DOHH2 (cell line): ENCODE measurements around the gene TBCC.

Experiments used
- H3F3A ChIP-seq: fragments of 200-600 bp; sonication (generic), shearing (Covaris generic); 2 replicates; pipeline ENCODE4 v1.6.0; 2016; ENCODE audit warnings: antibody characterized with exemption, mild to moderate bottlenecking; ENCODE audit not compliant: control insufficient read depth, insufficient read depth
- H3K27ac ChIP-seq: fragments of 200-600 bp; sonication (generic); 2 replicates; pipeline ENCODE4 v1.5.1; 2014; ENCODE audit warnings: low read depth, mild to moderate bottlenecking, low read length, moderate library complexity
- H3K27me3 ChIP-seq: fragments of 200-600 bp; sonication (generic); 2 replicates; pipeline ENCODE4 v1.6.1; 2014; ENCODE audit warnings: mild to moderate bottlenecking, low read length, mixed read lengths; ENCODE audit not compliant: control insufficient read depth
- H3K36me3 ChIP-seq: fragments of 200-600 bp; sonication (generic); 2 replicates; pipeline ENCODE4 v1.6.1; 2014; ENCODE audit warnings: mild to moderate bottlenecking, low read length, moderate library complexity, mixed read lengths; ENCODE audit not compliant: control insufficient read depth
- H3K4me1 ChIP-seq: fragments of 200-600 bp; sonication (generic); 2 replicates; pipeline ENCODE4 v1.6.1; 2014; ENCODE audit warnings: mild to moderate bottlenecking, low read length, mixed read lengths; ENCODE audit not compliant: control insufficient read depth
- H3K4me2 ChIP-seq: fragments of 200-600 bp; sonication (generic); 2 replicates; pipeline ENCODE4 v1.6.0; 2014; ENCODE audit warnings: mild to moderate bottlenecking, low read length, moderate library complexity
- H3K4me3 ChIP-seq: fragments of 200-600 bp; sonication (generic); 2 replicates; pipeline ENCODE4 v1.5.1; 2014; ENCODE audit warnings: mild to moderate bottlenecking, low read length, mixed read lengths
- H3K79me2 ChIP-seq: fragments of 200-600 bp; sonication (generic); 2 replicates; pipeline ENCODE4 v1.6.1; 2014; ENCODE audit warnings: mild to moderate bottlenecking, low read length, mixed read lengths; ENCODE audit not compliant: control insufficient read depth
- H3K9me2 ChIP-seq: fragments of 200-600 bp; sonication (generic); replicated peaks from 2 replicates; pipeline ENCODE4 v1.6.1; 2014; ENCODE audit warnings: mild to moderate bottlenecking, low read length, mixed read lengths; ENCODE audit not compliant: control insufficient read depth
- H3K9me3 ChIP-seq: fragments of 200-600 bp; sonication (generic); 2 replicates; pipeline ENCODE4 v1.6.1; 2014; ENCODE audit warnings: antibody characterized with exemption, low read length, mixed read lengths; ENCODE audit not compliant: control insufficient read depth, insufficient read depth
- H4K20me1 ChIP-seq: fragments of 200-600 bp; sonication (generic); 2 replicates; pipeline ENCODE4 v1.6.0; 2014; ENCODE audit warnings: low read depth, mild to moderate bottlenecking, antibody characterized with exemption, low read length, moderate library complexity; ENCODE audit not compliant: control insufficient read depth, insufficient read depth
- EZH2phosphoT487 ChIP-seq: fragments of 200-600 bp; sonication (generic); IDR thresholded peaks from 2 replicates; pipeline ENCODE4 v1.6.1; 2017; ENCODE audit warnings: borderline replicate concordance, mild to moderate bottlenecking, antibody characterized with exemption, low read length, moderate library complexity, mixed read lengths
- TF ChIP-seq, protein P1 (sequence below): fragments of 200-600 bp; sonication (generic); IDR thresholded peaks from one replicate; pipeline ENCODE4 v1.5.1; 2014; ENCODE audit warnings: antibody characterized with exemption, mild to moderate bottlenecking, low read depth, low read length; ENCODE audit not compliant: poor library complexity, severe bottlenecking

The TBCC gene

DNA sequence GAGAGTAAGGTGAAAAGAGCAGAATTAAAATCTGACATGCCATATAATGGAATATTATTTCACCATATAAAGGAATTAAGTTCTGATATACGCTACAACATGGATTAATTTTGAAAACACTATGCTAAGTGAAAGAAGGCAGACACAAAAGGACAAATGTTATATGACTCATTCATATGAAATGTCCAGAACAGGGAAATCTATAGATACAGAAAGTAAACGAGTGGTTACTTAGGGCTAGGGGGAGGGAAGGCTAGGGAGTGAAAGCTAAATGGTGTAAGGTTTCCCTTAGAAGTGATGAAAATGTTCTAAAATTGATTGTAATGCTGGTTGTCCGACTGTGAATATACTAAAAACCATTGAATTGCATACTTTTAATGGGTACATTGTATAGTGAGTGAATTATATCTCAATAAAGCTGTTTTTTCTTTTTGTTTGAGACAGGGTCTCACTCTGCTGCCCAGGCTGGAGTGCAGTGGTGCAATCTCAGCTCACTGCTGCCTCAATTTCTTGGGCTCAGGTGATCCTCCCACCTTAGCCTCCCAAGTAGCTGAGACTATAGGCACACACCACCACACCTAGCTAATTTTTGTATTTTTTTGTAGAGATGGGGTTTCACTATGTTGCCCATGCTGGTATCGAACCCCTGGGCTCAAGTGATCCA, 31.7 kb downstream of the TBCC start:
- Histone ChIP-seq H3K4me2 (no peak overlapping the region), H3K27ac (no peak overlapping the region)
- TF ChIP-seq, protein P1, sequence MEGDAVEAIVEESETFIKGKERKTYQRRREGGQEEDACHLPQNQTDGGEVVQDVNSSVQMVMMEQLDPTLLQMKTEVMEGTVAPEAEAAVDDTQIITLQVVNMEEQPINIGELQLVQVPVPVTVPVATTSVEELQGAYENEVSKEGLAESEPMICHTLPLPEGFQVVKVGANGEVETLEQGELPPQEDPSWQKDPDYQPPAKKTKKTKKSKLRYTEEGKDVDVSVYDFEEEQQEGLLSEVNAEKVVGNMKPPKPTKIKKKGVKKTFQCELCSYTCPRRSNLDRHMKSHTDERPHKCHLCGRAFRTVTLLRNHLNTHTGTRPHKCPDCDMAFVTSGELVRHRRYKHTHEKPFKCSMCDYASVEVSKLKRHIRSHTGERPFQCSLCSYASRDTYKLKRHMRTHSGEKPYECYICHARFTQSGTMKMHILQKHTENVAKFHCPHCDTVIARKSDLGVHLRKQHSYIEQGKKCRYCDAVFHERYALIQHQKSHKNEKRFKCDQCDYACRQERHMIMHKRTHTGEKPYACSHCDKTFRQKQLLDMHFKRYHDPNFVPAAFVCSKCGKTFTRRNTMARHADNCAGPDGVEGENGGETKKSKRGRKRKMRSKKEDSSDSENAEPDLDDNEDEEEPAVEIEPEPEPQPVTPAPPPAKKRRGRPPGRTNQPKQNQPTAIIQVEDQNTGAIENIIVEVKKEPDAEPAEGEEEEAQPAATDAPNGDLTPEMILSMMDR, result no peak
- no peak for TF ChIP-seq EZH2phosphoT487

DNA sequence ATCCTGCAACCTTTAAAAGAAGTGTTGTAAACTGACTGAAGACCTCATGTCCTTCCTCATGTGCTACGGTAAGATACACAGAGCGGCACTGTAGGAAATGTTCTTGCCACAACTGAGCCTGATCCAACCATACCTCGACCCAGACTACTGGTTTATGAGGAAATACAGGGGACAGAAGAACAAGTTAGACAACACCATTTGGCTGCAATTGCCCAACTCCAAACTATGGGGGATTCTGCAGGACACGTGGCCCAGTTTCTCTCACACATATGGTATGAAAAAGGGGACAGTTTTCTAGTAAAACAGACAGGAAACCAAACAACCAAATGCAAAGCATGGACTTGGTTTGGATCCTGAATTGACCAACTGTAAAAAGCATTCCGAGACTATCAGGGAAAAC, 34.0 kb downstream of the TBCC start:
- no peaks in the 10 kb centered on the region for H3F3A ChIP-seq
- no peaks in the 10 kb centered on the region for H3K27me3 ChIP-seq
- H3K27ac ChIP-seq, result no peak overlapping the region
- H3K9me3 ChIP-seq, result 0 out of 2 replicates have a peak, but pooled peaks cover 5% of the 10 kb centered on the region
- no peaks in the 10 kb centered on the region for H4K20me1 ChIP-seq
- peaks cover 4% of the 10 kb centered on the region; the same call in 1 of the 2 replicates for H3K4me1 ChIP-seq
- no peak overlapping the region for H3K4me3 ChIP-seq
- H3K9me2 ChIP-seq, result no peaks in the 10 kb centered on the region
- TF ChIP-seq, protein P1, result no peak
- no peak for TF ChIP-seq EZH2phosphoT487
- no peak overlapping the region for H3K4me2 ChIP-seq
- no peaks in the 10 kb centered on the region for H3K79me2 ChIP-seq
- H3K36me3 ChIP-seq, result no peaks in the 10 kb centered on the region

More for the DNA sequence above, 31.7 kb downstream of the TBCC start:
- no peaks in the 10 kb centered on the region for H4K20me1 ChIP-seq
- H3K27me3 ChIP-seq, result no peaks in the 10 kb centered on the region
- H3K9me3 ChIP-seq, result 0 out of 2 replicates have a peak, but pooled peaks cover 5% of the 10 kb centered on the region
- H3K36me3 ChIP-seq, result no peaks in the 10 kb centered on the region
- H3K79me2 ChIP-seq, result no peaks in the 10 kb centered on the region
- peaks cover 6% of the 10 kb centered on the region for H3K4me1 ChIP-seq
- no peak overlapping the region for H3K4me3 ChIP-seq
- H3F3A ChIP-seq, result no peaks in the 10 kb centered on the region
- no peaks in the 10 kb centered on the region for H3K9me2 ChIP-seq

DNA sequence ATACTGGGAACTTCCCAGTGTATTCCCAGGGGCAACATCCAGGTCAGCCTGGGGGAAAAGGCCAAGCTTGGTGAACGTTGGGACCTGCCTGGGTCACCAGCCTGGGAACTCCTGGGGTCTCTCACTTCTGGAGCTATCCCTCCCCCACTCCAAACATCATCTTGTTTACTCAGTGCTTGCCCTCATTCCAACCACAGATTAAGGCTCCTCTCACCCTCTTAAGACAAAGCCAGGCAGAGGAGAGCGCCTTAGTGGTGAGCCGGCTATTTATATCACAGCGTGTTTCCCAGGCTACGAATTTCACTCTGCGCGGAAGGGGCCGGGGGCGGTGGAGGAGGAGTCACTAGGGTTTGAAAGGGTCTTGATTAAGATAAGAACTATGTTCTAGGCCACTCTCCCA, 35.6 kb downstream of the TBCC start:
- Histone ChIP-seq H3K4me3 (no peak overlapping the region), H3K27me3 (no peaks in the 10 kb centered on the region), H3F3A (no peaks in the 10 kb centered on the region), H3K9me3 (0 out of 2 replicates have a peak, but pooled peaks cover 5% of the 10 kb centered on the region), H3K79me2 (no peaks in the 10 kb centered on the region), H3K27ac (no peak overlapping the region), H4K20me1 (no peaks in the 10 kb centered on the region), H3K4me1 (peaks cover 4% of the 10 kb centered on the region; the same call in 1 of the 2 replicates), H3K4me2 (no peak overlapping the region), H3K9me2 (no peaks in the 10 kb centered on the region), H3K36me3 (no peaks in the 10 kb centered on the region)
- TF ChIP-seq EZH2phosphoT487, result no peak
- TF ChIP-seq, protein P1, result no peak
